GM12801 (cell line): ENCODE data around the gene HOXC13.

Experiments used
- CTCF ChIP-seq: IDR thresholded peaks from one replicate; pipeline ENCODE4 v1.5.1; 2011; ENCODE audit warnings: control low read depth; ENCODE audit not compliant: insufficient read length; ENCODE audit errors: extremely low read depth

HOXC13 gene

GRCh38 chr12:53959314-53959713 lies 20.7 kb downstream of the HOXC13 start:
- TF ChIP-seq CTCF = no peak

- no peak for TF ChIP-seq CTCF
These were observed 21.8 kb downstream of the HOXC13 start for GRCh38 chr12:53960187-53961024.

- TF ChIP-seq CTCF = no peak
These were observed 22.6 kb downstream of the HOXC13 start for GRCh38 chr12:53961025-53961761.

- no peak for TF ChIP-seq CTCF
These were observed 24.4 kb downstream of the HOXC13 start for GRCh38 chr12:53963005-53963404.

GRCh38 chr12:53963434-53964314 lies 25.0 kb downstream of the HOXC13 start:
- no peak for TF ChIP-seq CTCF

- TF ChIP-seq CTCF = no peak
These were observed 25.7 kb downstream of the HOXC13 start for GRCh38 chr12:53964315-53964713.
